ENCODE results near the gene PREP. TPM values are rescaled to one million over a fixed set of nuclear protein-coding genes. Genes with fewer than 3 reads are reported as not detected.

PREP gene
- total RNA-seq, 1 experiment from 2014 or later = 32.7 TPM

DNA sequence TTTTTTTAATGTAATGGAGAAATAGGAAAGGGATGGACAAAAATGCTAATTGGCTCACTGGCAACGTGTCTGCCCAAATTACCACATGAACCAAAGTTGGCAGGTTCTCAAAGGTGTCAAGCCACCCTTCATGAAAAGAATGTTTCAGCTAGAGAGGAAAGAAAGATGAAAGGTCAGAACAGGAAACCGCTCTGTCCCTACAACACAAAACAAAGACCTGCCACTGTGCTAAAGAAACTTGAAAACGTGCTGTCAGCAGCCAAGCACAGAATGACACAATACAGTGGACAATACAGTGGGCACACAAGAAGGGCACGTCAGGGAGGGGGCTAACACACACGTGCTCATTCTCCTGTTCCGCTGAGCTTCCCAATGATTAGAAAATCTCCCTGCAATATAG is 4.9 kb downstream of the PREP start:
- no peak for DNase-seq (ENCODE audit: low read depth)

DNA sequence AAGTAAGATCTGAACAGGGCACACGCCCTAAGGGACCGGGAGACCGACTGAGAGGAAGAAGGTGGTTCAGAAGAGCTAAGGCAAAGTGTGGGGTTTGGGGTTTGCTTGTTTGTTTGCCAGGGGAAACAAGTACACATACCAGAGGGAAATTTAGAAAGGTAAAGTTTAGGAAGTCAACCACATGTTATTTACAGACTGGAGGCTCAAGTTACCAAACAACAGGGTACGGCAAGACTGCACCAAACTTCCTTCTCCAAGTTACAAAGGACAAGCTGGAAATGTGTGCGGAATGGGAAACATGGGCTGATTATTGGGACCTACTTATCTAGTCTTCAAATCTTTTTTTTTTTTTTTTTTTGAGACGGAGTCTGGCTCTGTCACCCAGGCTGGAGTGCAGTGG is 11.2 kb downstream of the PREP start:
- no peak for DNase-seq (ENCODE audit: low read depth)

DNA sequence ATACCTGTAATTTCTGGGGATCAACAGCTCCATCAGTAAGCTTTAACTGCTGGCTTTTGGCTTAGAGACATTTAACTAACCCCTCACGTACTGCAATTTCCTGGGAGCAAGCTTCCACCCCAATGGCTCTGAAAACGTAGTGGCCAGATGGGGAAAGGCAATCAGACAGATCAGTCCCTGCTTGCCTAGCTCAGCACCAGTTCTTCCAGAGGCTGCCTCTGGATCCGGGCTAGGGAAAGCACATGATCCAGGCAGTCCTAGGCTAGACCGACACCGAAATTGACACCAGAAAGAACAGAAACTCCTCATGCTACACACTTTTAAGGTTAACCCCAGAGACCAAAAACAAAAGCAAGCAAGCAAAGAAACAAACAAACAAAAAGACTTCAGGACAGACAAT is 13.3 kb downstream of the PREP start:
- no peak for DNase-seq (ENCODE audit: low read depth)

DNA sequence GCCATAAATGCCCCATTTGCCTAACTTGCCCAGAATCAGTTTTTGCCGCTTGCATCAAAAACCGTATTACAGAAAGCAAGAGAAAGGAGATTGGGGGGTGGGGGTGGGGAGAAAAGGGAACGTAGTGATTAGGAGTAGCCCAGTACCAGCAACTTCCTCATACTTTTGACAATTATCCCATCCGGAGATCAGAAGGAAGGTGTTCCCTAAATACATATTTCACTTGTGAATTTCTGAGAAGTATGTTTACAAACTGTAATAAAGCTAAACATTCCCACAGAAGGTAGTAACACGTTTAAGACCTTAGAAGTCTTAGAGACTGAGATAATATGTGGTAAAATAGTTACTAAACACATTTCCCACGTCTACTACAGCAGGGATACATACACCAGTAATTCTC is 14.5 kb downstream of the PREP start:
- no peak for DNase-seq (ENCODE audit: low read depth)

DNA sequence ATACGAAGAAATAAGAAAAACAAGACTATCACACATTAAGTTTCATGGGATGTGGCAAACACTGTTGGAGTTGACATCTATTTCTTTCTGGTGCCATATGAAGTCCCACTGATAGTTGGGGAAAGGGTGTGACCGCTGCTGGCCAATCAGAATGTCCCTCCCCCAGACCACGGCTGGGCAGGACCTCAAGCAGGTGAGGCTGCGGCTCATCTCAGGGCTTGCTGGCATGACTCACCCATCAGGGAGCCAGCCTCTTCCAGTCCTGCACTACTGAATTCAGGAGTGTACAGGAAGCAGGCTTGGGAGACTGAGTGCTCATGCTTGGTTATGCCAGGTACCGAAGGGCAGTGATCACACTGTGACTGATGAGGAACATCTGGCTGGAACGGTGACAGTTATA is 18.9 kb downstream of the PREP start:
- DNase-seq (ENCODE audit: low read depth) = no peak

DNA sequence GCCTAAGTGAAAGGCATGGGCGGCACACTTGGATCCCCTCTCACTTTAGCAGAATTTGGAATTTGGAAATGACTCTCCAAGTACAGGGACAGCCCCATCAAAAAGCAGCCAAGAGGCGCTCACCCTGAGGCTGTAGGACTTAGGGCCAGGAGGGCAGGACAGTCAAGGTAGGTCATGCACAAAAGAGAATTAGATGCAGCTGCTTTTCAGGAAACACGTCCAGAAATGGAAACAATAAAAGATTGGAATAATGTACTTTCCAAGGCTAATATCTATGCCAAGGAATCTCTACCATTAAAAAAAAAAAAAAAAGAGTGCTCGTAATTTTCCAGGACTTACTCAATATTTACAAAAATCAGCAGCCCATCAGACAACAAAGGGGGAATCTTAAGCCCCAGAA is 19.9 kb downstream of the PREP start:
- no peak for DNase-seq (ENCODE audit: low read depth)

DNA sequence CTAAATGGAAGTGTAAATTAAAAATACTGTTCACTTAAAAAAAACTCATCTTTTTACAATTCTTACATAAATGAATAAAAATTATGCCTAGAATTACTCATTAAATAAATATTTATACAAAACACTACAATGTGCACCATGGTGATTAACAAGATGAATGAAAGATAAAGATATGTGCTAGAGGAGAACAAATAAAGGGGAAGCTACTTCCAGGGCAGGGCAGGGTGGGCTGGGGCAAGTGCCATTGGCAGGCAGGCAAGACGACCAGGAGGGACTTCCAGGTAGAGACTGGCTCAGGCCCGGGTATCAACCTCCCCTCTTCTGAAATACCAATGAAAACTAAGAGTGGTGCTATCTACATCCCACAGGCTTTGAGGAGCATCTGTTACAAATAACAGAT is 20.4 kb downstream of the PREP start:
- peak; percentile 20 for DNase-seq (ENCODE audit: low read depth)

DNA sequence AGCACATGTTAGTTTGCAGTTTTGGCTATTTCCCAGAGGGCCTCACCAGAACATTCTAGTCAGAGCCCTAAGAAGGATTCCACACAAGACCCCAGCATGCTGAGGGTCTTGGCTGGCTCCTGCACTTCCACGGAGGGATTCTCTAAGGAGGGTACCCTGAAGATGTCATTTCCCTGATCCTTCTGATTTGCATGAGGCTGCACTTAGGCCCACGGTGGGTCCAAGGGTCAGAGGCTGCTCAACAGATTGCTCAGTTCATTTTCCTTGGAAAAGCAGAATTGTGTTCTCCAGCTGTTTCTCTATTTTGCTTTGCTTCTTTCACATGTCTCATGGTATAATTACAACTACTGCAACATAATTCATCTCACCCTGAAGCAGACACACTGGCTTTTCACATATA is 22.2 kb downstream of the PREP start:
- DNase-seq (ENCODE audit: low read depth) = no peak

DNA sequence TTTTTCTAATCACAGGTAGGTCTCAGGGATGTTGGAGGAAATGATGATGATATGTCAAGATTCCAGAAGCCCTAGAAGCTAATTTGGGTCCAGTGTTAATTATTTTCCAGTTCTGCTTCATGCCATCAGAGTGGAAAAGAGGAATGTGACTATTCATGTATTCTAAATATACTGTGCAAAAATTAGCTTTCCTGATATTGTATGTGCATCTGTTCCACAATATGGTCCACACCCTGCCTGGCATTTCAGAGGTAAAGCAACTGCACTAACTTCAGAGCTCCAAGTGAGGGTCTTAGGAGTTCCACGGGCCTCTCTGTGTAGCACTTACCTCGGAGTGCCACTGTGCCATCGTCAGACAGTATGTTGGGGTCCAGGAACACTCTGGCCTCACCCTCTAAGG is 27.1 kb downstream of the PREP start:
- DNase-seq (ENCODE audit: low read depth) = no peak

DNA sequence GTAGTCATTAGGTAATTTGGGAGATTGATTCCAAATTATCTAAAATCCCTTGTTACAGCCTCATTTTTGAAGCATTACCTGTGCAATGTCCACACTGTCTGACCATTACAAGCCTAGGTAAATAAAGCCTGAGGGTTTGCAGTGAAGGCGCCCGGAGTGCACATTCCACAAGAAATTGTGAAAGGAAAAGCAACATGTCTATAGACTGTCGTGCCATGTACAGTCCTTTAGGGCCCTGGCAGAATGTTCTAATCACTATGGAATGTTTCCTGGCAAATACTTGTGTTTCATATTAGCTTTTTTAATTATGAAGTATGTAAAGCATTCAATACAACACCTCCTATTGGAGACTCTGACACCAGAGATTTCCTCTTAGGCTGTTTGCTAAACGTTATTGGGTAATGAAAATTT is 28.9 kb downstream of the PREP start:
- peak; percentile 37 for DNase-seq (ENCODE audit: low read depth)

DNA sequence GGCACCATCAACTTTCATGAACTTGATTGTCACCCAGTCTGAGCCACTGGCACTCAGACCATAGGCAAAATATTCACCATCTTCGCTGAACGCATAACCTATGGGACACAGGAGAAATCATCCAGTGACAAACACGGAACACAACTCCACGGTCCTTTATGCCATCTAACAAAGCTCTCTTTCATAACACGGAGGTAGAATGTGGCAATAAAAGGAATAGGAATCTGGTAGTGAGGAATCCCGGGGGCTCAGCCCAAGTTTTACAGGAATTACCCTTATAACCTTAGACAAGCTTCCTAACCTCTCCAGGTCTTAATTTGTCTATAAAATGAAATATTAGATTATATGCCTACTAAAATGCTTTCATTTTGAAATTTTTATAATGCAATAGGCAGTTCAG is 29.4 kb downstream of the PREP start:
- DNase-seq (ENCODE audit: low read depth) = no peak

DNA sequence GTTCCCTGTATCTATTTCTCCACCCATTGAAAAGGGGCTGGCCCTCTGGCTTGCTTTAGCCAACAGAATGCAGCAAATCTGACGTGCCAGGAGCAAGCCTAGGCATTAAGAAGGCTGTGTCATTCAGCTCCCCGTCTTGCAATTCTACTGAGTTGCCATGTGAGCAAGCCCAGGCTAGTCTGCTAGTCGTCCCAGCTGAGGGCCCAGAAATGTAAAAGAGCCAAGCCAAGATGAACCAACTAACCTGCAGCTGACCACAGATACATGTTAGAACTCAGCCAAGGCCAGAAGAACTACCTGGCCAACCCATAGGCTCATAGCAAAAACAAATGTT is 30.1 kb downstream of the PREP start:
- DNase-seq (ENCODE audit: low read depth) = no peak

DNA sequence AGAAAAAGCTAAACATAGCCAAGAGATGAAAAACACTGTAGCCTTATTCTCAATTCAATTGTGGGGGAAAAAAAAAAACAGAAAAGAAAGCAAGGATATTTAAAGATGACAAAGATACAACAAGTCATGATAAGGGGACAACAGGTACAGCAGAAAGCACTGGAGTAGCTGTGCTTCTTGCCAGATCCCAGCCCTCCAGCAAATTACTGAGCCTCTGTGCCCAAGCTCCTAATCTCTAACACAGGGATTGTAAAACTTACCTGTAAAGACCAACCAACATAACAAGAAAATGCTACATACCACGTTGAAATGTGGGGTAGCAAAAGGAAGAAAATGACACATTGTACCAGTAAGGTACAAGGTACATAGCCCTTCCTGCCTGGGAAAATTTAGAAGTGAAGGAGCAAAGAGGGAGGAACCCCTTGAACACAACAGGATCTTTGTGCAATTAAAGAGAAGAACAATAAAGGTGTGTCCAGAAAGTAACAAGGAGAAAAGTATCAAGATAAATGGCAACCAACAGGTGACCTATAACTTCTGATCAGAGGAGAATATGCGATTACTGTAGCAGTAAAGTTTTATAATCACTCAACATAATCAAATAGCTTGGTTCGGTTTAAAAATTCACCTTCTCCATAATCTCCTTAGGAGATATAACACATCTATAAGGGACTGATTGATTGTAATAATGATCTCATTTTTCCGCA is 30.6 kb downstream of the PREP start:
- DNase-seq (ENCODE audit: low read depth) = no peak

DNA sequence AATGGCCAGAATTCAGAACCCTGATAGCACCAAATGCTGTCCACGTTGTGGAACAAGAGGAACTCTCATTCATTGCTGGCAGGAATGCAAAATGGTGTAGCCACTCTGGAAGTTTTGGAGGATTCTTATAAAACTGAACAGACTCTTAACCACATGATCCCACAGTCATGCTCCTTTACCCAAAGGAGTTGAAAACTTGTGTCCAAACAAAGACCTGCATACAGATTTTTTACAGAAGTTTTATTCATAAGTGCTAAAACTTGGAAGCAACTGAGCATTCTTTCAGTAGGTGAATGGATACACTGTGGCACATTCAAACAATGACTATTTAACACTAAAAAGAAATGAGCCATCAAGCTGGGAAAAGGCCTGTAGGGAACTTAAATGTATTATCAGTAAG is 32.5 kb downstream of the PREP start:
- DNase-seq (ENCODE audit: low read depth) = no peak

DNA sequence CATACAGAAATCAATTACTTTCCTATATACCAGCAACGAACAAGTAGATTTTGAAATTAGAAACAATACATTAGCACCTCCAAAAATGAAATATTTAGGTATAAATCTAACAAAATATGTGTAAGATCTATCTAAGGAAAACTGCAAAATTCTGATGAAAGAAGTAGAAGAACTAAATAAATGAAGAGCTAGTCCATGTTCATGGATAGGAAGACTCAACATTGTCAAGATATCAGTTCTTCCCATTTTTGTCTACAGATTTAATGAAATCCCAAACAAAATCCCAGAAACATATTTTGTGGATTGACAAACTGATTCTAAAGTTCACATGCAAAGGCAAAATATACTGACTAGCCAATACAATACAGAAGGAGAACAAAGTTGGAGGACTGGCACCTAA is 33.7 kb downstream of the PREP start:
- no peak for DNase-seq (ENCODE audit: low read depth)

DNA sequence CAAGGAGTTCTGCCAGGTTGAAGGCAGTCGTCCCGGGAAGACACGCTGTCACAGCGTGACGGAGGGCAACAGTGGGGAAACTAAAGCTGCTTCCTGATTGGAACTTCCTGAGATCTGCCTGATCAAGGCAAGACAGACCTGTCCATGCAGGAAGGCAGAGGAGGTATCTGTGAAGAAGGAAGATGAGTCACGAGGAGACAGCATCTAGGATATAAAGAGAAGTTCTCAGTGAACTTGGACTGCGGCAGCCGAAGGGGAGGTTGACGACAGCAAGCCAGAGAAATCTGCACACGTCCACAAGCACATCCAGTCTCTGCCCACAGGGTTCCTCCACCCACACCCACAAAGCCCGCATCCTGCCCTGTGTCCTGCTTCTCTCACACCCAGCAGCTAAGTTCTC is 38.6 kb downstream of the PREP start:
- no peak for DNase-seq (ENCODE audit: low read depth)

DNA sequence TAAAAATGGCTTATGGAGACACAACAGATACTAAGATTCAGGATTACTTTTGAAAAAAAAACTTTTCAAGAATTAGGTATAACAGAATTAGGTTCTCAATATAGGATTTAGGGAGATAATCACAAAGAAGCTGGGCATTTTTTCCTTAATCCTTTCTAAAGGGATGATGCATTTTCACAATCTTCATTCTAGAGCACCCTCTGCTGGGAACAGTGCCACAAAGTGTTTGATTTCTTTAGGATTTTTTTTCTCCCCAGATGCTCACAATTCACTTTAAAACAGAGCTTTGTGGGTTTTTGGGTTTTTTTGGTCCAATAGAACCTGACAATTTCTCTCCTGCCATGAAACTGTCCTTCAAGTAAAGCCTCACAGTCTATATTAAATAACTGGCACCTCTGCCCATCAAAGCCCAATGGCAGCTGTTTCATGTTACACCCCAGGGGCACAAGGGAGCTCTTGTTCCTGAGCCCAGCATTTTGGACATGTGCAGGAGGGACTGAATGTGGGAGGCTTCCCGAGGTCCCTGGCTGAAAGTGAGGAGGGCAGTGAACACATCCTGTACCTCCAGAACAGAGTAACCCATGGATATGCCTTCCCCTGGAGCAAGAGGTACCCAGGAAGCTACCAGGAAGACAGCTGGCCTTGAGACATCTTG is 39.7 kb downstream of the PREP start:
- DNase-seq (ENCODE audit: low read depth) = peak; percentile 43

DNA sequence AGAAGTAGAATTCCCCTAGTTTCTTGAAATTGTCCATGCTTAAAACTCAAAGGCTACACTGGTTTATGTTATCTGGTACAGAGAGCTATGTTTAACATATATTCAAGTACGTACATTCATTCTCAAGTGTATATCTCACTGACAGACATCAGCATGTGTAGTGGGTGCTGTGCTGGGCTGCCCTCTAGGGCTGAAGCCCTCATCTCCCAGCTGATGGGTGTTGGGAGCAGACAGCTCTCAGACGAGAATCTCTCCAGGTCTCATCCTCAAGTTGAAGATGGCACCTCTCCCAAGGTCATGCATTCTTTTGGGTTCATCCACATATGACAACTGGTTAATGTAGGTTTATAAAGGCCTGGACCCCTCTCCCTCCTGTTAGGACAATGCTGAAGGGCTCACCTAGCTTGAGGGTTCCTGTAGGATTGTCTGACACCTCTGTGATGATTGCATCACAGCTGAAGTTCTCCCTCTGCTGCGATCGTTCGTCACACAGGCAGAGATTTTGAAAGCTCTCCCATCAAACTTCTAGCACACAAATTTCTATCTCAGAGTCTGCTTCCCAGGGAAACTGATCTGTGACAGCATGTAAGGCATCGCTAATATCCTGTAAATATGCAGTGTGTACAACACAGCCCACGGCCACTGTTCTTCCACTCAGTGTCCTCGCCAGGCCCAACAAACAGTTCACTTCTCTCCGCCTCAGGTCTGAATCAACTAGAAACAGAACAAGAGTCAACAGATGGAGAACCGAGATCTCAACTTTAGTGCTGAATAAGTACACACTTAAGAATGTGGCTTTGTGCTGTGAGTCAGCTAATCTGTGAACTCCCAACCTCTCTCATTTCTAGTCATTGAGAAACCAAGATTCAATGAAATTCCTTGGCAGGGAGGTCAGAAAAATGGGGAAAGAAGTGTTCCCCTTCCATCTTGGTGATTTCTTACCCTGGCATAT is 43.2 kb downstream of the PREP start:
- peak; percentile 93 for DNase-seq (ENCODE audit: low read depth)

DNA sequence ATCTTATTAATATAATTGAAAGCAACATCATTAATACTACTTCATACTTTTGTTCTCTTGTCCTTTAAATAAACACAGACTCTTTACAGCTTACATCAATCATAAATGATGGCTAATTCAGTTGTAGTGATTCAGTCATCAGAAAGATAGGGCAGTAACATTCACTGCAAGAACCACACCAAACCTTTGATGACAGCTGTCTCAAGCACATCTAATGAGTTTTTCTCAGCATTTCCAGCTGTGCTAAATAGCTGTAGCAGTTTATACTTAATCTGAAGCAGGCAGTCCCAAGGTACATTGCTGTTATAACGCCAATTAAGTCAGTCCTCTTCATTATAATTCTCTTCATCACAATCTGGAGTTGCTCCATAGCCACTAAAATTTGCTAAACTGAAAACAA is 45.7 kb downstream of the PREP start:
- peak; percentile 14 for DNase-seq (ENCODE audit: low read depth)

DNA sequence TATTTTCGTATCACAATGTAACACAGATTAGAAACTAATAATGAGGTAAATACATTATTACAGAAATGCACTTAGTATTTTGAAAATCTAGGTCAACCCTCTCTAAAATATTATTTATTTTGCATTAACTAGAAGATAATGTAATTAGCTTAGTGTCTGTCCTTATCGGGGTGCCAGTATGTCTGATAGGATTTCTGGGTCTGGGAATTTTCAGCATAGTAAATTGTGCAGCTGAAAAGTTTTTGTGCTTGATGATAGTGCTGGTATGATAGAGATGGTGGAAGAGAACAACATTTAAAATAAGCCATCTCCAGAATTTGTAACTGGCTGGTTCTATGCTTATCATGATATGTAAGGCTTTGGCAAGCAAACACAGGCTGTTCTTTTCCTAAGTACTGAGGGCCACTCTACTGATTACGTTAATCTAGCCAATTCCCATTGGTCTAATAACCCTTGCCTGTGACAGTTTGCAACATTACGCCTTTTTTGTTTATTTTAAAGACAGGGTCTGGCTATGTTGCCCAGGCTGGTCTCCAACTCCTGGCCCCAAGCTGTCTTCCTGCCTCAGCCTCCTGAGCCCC is 50.8 kb downstream of the PREP start:
- DNase-seq (ENCODE audit: low read depth) = no peak

DNA sequence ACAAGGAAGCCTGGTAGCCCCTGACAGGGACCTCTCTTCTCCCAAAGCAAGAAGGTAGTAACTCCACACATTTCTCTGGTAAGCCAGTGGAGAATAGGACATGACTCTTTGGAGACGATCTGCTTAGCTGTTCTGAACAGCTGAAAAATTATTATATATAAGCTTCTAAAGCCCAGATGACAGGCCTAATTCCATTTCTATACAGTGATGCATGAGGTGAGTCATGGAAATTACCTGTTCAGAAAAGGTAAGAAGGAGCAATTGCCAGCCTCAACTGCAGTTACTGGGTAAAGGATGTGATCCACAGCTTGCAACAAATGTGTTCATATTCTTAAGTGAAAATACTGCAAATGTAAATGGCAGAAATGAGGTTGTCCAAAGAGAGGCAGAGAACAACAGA is 54.0 kb downstream of the PREP start:
- no peak for DNase-seq (ENCODE audit: low read depth)

DNA sequence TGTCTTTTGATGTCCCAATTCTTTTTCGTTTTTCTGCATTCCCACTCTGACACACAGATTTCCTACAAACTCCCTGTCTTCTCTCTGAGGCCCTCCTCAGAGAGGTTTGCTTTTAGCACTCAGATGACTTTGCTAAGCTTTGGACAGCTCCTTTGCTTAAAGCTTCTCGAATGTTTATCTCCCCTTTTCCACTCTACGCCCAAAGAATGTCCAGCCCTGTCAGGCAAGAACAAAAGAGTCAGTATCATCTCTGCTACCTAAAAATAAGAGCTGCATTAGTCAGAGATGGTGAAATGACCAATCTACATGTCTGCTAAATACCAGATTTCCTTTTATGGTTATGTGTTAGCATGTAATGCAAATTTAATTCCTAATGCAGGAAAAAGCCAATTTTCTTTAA is 56.8 kb downstream of the PREP start:
- peak; percentile 79 for DNase-seq (ENCODE audit: low read depth)

Data from LHCN-M2 (cell line).